ENCODE data around the gene FCN3.
"Not testable (repeated sequence)": the region's sequence is repeated elsewhere in the genome, so short reads cannot be mapped to it uniquely, and the experiment has no call there.

- not testable (repeated sequence) for TF ChIP-seq CTCF, POLR2A (IDR thresholded peaks at IDR 0.05)
Observed at GRCh38 chr1:27406791-27407190, 32.2 kb upstream of the FCN3 start.
